Uterus (tissue), 2 donors: ENCODE data around the gene MAPK11.

Source experiments
- CTCF ChIP-seq, 4 experiments: fragments of 200-600 bp in 2 of 4; fragments of 450-650 bp in 2 of 4; sonication (generic) in 2 of 4; IDR thresholded peaks; one replicate each; pipeline ENCODE4 v1.5.1; 2016 to 2019; ENCODE audit warnings: antibody characterized with exemption in 4 of 4, mild to moderate bottlenecking in 2 of 4, moderate library complexity in 1 of 4
- POLR2A ChIP-seq, 2 donors: fragments of 450-650 bp; IDR thresholded peaks; one replicate each; pipeline ENCODE4 v1.6.1; 2016; ENCODE audit warnings: antibody characterized with exemption in 2 of 2, mild to moderate bottlenecking in 1 of 2, moderate library complexity in 1 of 2

GRCh38 chr22:50289151-50289941 lies 19.2 kb upstream of the MAPK11 start:
- TF ChIP-seq POLR2A (IDR thresholded peaks at IDR 0.05) (no peak), CTCF (IDR thresholded peaks at IDR 0.05) (no peak)
